GM12865 (cell line): ENCODE results near the gene CDK11B.

Experiments
- DNase-seq: peaks from one replicate; pipeline ENCODE4 v3.0.0; 2010; ENCODE audit warnings: low read depth
- H3K4me3 ChIP-seq: 2 replicates; pipeline ENCODE4 v1.5.1; 2011; ENCODE audit warnings: mild to moderate bottlenecking, low read depth, low read length, control low read depth
- CTCF ChIP-seq: IDR thresholded peaks from 2 replicates; pipeline ENCODE4 v1.5.1; 2011; ENCODE audit warnings: low read length, control low read depth, low read depth, inconsistent platforms; ENCODE audit not compliant: insufficient read depth; ENCODE audit errors: missing control alignments

Gene CDK11B

GRCh38 chr1:1629430-1630190 lies 29.2 kb downstream of the CDK11B start:
- TF ChIP-seq CTCF: no peak
- H3K4me3 ChIP-seq: peak overlapping the region; percentile 45
- DNase-seq: peak; percentile 44

- peak overlapping the region; percentile 45 for H3K4me3 ChIP-seq
- peak; percentile 40 for DNase-seq
Measured at GRCh38 chr1:1628754-1629429, 29.9 kb downstream of the CDK11B start.

GRCh38 chr1:1627829-1628753 lies 30.7 kb downstream of the CDK11B start:
- H3K4me3 ChIP-seq: no peak overlapping the region
- DNase-seq: peak; percentile 9
- TF ChIP-seq CTCF: no peak

More at GRCh38 chr1:1628754-1629429, 29.9 kb downstream of the CDK11B start:
- TF ChIP-seq CTCF: no peak

- H3K4me3 ChIP-seq: no peak overlapping the region
- DNase-seq: peak; percentile 3
- TF ChIP-seq CTCF: no peak
Measured at GRCh38 chr1:1627261-1627828, 31.5 kb downstream of the CDK11B start.

GRCh38 chr1:1626207-1627141 lies 32.3 kb downstream of the CDK11B start:
- H3K4me3 ChIP-seq: no peak overlapping the region
- no peak for TF ChIP-seq CTCF
- peak; percentile 1 for DNase-seq
